ENCODE data around the gene KLK15. TPM values are rescaled to one million over a fixed set of nuclear protein-coding genes. Genes with fewer than 3 reads are reported as not detected.

Gene KLK15
- polyA plus RNA-seq, 2 of the 4 experiments (the other 2 are of a cell fraction): not detected

- 24% methylated on average over 14 of the region's 16 CpGs for WGBS (ENCODE audit: missing lambda C conversion rate)
- DNase-seq (ENCODE audit: low read depth in 1 of 2, low spot score in 1 of 2) (peak; percentile 66 to 76), FAIRE-seq (no peak), ATAC-seq (peak; percentile 17 to 53)
- peaks cover 9% of the 10 kb centered on the region; the same call in 2 of the 3 replicates for H3K4me1 ChIP-seq
- H3K27ac ChIP-seq: no peak overlapping the region
- 0 out of 3 replicates have a peak overlapping the region, but pooled peaks have one; percentile 0 for H3K4me2 ChIP-seq
- no peaks in the 10 kb centered on the region for H3K9me3 ChIP-seq
- no peak overlapping the region for H3K4me3 ChIP-seq
- ChIA-PET POLR2A (interaction anchor here (1.2 to 3.1 kb wide), 3 partner anchors 10 to 128 kb away, joined by 3 to 26 read pairs (median 10); no protein-coding TSS in a partner anchor), CTCF (interaction anchor here (0.5 to 11.9 kb wide), 11 partner anchors 9 to 367 kb away, joined by 3 to 121 read pairs (median 3); no protein-coding TSS in a partner anchor)
- TF ChIP-seq EHF (CRISPR knock-in tag; IDR thresholded peaks at IDR 0.05) (no peak), POLR2A (IDR thresholded peaks at IDR 0.05; ENCODE audit: low read length) (peak; percentile 42; the same call in 1 of the 2 replicates), CBX8 (IDR thresholded peaks at IDR 0.05) (no peak), EHMT2 (IDR thresholded peaks at IDR 0.05; ENCODE audit: low read depth) (no peak), RARB (CRISPR knock-in tag; IDR thresholded peaks at IDR 0.05) (peak; percentile 66; the same call in 1 of the 2 replicates), HMGXB4 (CRISPR knock-in tag; IDR thresholded peaks at IDR 0.05; ENCODE audit: borderline replicate concordance) (no peak), TFCP2L1 (CRISPR knock-in tag; IDR thresholded peaks at IDR 0.05) (peak; percentile 46; the same call in 1 of the 2 replicates), CHD4 (IDR thresholded peaks at IDR 0.05; ENCODE audit: borderline replicate concordance) (no peak), HOXB5 (CRISPR knock-in tag; IDR thresholded peaks at IDR 0.05) (0 out of 2 replicates have a peak, but pooled peaks have one; percentile 22), CBX2 (IDR thresholded peaks at IDR 0.05; ENCODE audit: borderline replicate concordance, low read depth) (no peak), HOXA7 (CRISPR knock-in tag; IDR thresholded peaks at IDR 0.05) (peak; percentile 39; the same call in 1 of the 2 replicates), SMC3 (IDR thresholded peaks at IDR 0.05) (no peak), MAX (IDR thresholded peaks at IDR 0.05) (peak; percentile 41; the same call in 1 of the 2 replicates), MAZ (IDR thresholded peaks at IDR 0.05; ENCODE audit: borderline replicate concordance, low read depth, low read length) (0 out of 2 replicates have a peak, but pooled peaks have one; percentile 41), TP53 (CRISPR knock-in tag; IDR thresholded peaks at IDR 0.05) (peak; percentile 75; the same call in 1 of the 2 replicates), ESRRA (IDR thresholded peaks at IDR 0.05; ENCODE audit: borderline replicate concordance, low read length) (no peak), USF2 (IDR thresholded peaks at IDR 0.05) (no peak), CTCF (IDR thresholded peaks at IDR 0.05) (no peak), ZFP36 (IDR thresholded peaks at IDR 0.05; ENCODE audit: borderline replicate concordance, partially characterized antibody) (no peak), ELK1 (IDR thresholded peaks at IDR 0.05; ENCODE audit: low read depth, low read length) (no peak), BHLHE40 (IDR thresholded peaks at IDR 0.05; ENCODE audit: low read depth, low read length) (no peak), KDM5A (IDR thresholded peaks at IDR 0.05) (no peak), HOXB13 (CRISPR knock-in tag; IDR thresholded peaks at IDR 0.05; ENCODE audit: low read depth) (no peak), RAD21 (conservative IDR thresholded peaks at IDR 0.05 in 1 of 2, IDR thresholded peaks at IDR 0.05 in 1 of 2) (no peak), CEBPB (IDR thresholded peaks at IDR 0.05) (no peak), RNF2 (IDR thresholded peaks at IDR 0.05; ENCODE audit: borderline replicate concordance, low read depth) (no peak), BCL3 (IDR thresholded peaks at IDR 0.05) (0 out of 3 replicates have a peak, but pooled peaks have one; percentile 13), FOSB (CRISPR knock-in tag; IDR thresholded peaks at IDR 0.05) (no peak; the same call in 1 of the 2 replicates), ATOH8 (CRISPR knock-in tag; IDR thresholded peaks at IDR 0.05; ENCODE audit: low read depth) (no peak), GATA3 (IDR thresholded peaks at IDR 0.05; ENCODE audit: borderline replicate concordance) (no peak), NPAS2 (CRISPR knock-in tag; IDR thresholded peaks at IDR 0.05; ENCODE audit: borderline replicate concordance) (no peak)
Observed at GRCh38 chr19:50794074-50794875, 39.1 kb downstream of the KLK15 start.

All from A549 (cell line).